ENCODE results near the gene MYO15B.

- TF ChIP-seq CTCF (conservative IDR thresholded peaks at IDR 0.05; ENCODE audit: low read length) (no peak), EZH2phosphoT487 (IDR thresholded peaks at IDR 0.05; ENCODE audit: borderline replicate concordance) (no peak)
Observed at GRCh38 chr17:75634376-75634740, 46.8 kb downstream of the MYO15B start.
